Vagina (tissue), 2 donors: Measurements from ENCODE around the gene NT5C1A.

Source experiments
- CTCF ChIP-seq, 3 experiments: fragments of 450-650 bp in 2 of 3; fragments of 200-600 bp in 1 of 3; sonication (generic) in 1 of 3; IDR thresholded peaks; one replicate each; pipeline ENCODE4 v1.5.1; 2017 to 2019; ENCODE audit warnings: antibody characterized with exemption in 3 of 3, mild to moderate bottlenecking in 2 of 3, moderate library complexity in 2 of 3
- POLR2AphosphoS5 ChIP-seq, 2 donors: sonication (generic); formaldehyde crosslinking; IDR thresholded peaks; one replicate each; pipeline ENCODE4 v1.9.0; 2017; ENCODE audit warnings: antibody characterized with exemption in 2 of 2, mild to moderate bottlenecking in 2 of 2, low read depth in 1 of 2; ENCODE audit not compliant: insufficient read depth in 1 of 2

- TF ChIP-seq POLR2AphosphoS5 (IDR thresholded peaks at IDR 0.05; ENCODE audit: insufficient read depth in 1 of 2, low read depth in 1 of 2) (no peak), CTCF (IDR thresholded peaks at IDR 0.05) (no peak)
Observed at GRCh38 chr1:39671793-39672550, at the start of gene NT5C1A.
